NOMO-1 (cell line): ENCODE results near the gene ESR2.

Experiments
- DNase-seq, 2 experiments: peaks; one replicate each; lab custom pipeline; 2025; ENCODE audit not compliant: unreplicated experiment in 2 of 2; lab: John Stamatoyannopoulos, UW

The ESR2 gene

GRCh38 chr14:64095620-64096019 lies 198.6 kb downstream of the ESR2 start:
- no peak for DNase-seq

- DNase-seq: no peak
Observed at GRCh38 chr14:64092940-64093339, 201.2 kb downstream of the ESR2 start.

GRCh38 chr14:64092338-64092737 lies 201.8 kb downstream of the ESR2 start:
- DNase-seq: no peak

GRCh38 chr14:64091217-64091616 lies 203.0 kb downstream of the ESR2 start:
- DNase-seq: no peak

- DNase-seq: no peak
Observed at GRCh38 chr14:64089920-64090319, 204.3 kb downstream of the ESR2 start.

GRCh38 chr14:64088647-64088964 lies 205.6 kb downstream of the ESR2 start:
- no peak for DNase-seq

GRCh38 chr14:64082837-64083236 lies 211.3 kb downstream of the ESR2 start:
- DNase-seq: no peak

GRCh38 chr14:64081174-64081746 lies 212.9 kb downstream of the ESR2 start:
- no peak for DNase-seq

- no peak for DNase-seq
Observed at GRCh38 chr14:64080452-64080851, 213.7 kb downstream of the ESR2 start.

GRCh38 chr14:64075613-64076005 lies 218.6 kb downstream of the ESR2 start:
- no peak for DNase-seq

GRCh38 chr14:64074961-64075612 lies 219.1 kb downstream of the ESR2 start:
- no peak for DNase-seq

GRCh38 chr14:64069634-64070359 lies 224.4 kb downstream of the ESR2 start:
- DNase-seq: no peak

GRCh38 chr14:64064447-64064846 lies 229.7 kb downstream of the ESR2 start:
- no peak for DNase-seq

GRCh38 chr14:64062381-64063115 lies 231.6 kb downstream of the ESR2 start:
- no peak for DNase-seq

GRCh38 chr14:64061706-64062105 lies 232.5 kb downstream of the ESR2 start:
- no peak for DNase-seq

GRCh38 chr14:64061115-64061514 lies 233.1 kb downstream of the ESR2 start:
- no peak for DNase-seq

- no peak for DNase-seq
Observed at GRCh38 chr14:64060648-64061096, 233.5 kb downstream of the ESR2 start.

- DNase-seq: no peak
Observed at GRCh38 chr14:64060199-64060545, 234.0 kb downstream of the ESR2 start.

- no peak for DNase-seq
Observed at GRCh38 chr14:64059454-64060198, 234.5 kb downstream of the ESR2 start.

GRCh38 chr14:64053694-64054669 lies 240.2 kb downstream of the ESR2 start:
- DNase-seq: no peak
